ENCODE data around the gene STARD10. TPM values are rescaled to one million over a fixed set of nuclear protein-coding genes. Genes with fewer than 3 reads are reported as not detected.

STARD10 gene
- total RNA-seq, 1 experiment from 2014 or later: 17.7 TPM

GRCh38 chr11:72707032-72707431 lies 86.8 kb downstream of the STARD10 start:
- DNase-seq (ENCODE audit: low read depth): no peak

- no peak for DNase-seq (ENCODE audit: low read depth)
Observed at GRCh38 chr11:72706579-72706978, 87.3 kb downstream of the STARD10 start.

- no peak for DNase-seq (ENCODE audit: low read depth)
Observed at GRCh38 chr11:72705442-72706365, 88.1 kb downstream of the STARD10 start.

- DNase-seq (ENCODE audit: low read depth): no peak
Observed at GRCh38 chr11:72704783-72705265, 89.0 kb downstream of the STARD10 start.

Other genes starting within 250 kb of the STARD10 start
- 1.2 and 4.6 TPM in 2 replicates for gene PDE2A, start 119.6 kb downstream of the STARD10 start, total RNA-seq (2014; rRNA removed; shearing (Covaris generic))
- gene ARAP1, start 41.6 kb downstream of the STARD10 start, total RNA-seq (2014; rRNA removed; shearing (Covaris generic)): 17.7 and 44.7 TPM in 2 replicates
- 2.1 and 3.5 TPM in 2 replicates for gene ATG16L2, start 20.4 kb upstream of the STARD10 start, total RNA-seq (2014; rRNA removed; shearing (Covaris generic))

Data from M059J (cell line).